Mesothelial cell of epicardium (in vitro differentiated cells): ENCODE data around the gene TASL. TPM values are rescaled to one million over a fixed set of nuclear protein-coding genes. Genes with fewer than 3 reads are reported as not detected.

Source experiments
- DNase-seq, 2 experiments: peaks; one replicate each; pipeline ENCODE4 v3.0.0; 2021; ENCODE audit warnings: low spot score in 2 of 2; ENCODE audit not compliant: unreplicated experiment in 2 of 2
- H3K27ac Mint-ChIP-seq: 2 replicates; pipeline ENCODE4 v1.8.0; 2021; ENCODE audit warnings: mixed read lengths
- H3K27me3 Mint-ChIP-seq: 2 replicates; pipeline ENCODE4 v1.8.0; 2021; ENCODE audit warnings: low read depth, mixed read lengths
- H3K36me3 Mint-ChIP-seq: 2 replicates; pipeline ENCODE4 v1.8.0; 2021; ENCODE audit warnings: mixed read lengths
- H3K4me1 Mint-ChIP-seq: 2 replicates; pipeline ENCODE4 v1.8.0; 2021; ENCODE audit warnings: mixed read lengths
- H3K4me3 Mint-ChIP-seq: 2 replicates; pipeline ENCODE4 v1.8.0; 2021; ENCODE audit warnings: mild to moderate bottlenecking, moderate library complexity, mixed read lengths
- H3K9me3 Mint-ChIP-seq: 2 replicates; pipeline ENCODE4 v1.8.0; 2021; ENCODE audit warnings: mixed read lengths
- total RNA-seq: library from RNA; stranded (reverse); gene quantifications from 3 replicates; pipeline ENCODE4 v1.2.1, GENCODE V29; 2021
- TF ChIP-seq, protein P1 (sequence below): fragments of 200-600 bp; sonication (generic); IDR thresholded peaks from one replicate; pipeline ENCODE4 v1.5.0; 2021; ENCODE audit warnings: antibody characterized with exemption; ENCODE audit not compliant: unreplicated experiment

The TASL gene
- total RNA-seq, 1 donor from 2014 or later: not detected

DNA sequence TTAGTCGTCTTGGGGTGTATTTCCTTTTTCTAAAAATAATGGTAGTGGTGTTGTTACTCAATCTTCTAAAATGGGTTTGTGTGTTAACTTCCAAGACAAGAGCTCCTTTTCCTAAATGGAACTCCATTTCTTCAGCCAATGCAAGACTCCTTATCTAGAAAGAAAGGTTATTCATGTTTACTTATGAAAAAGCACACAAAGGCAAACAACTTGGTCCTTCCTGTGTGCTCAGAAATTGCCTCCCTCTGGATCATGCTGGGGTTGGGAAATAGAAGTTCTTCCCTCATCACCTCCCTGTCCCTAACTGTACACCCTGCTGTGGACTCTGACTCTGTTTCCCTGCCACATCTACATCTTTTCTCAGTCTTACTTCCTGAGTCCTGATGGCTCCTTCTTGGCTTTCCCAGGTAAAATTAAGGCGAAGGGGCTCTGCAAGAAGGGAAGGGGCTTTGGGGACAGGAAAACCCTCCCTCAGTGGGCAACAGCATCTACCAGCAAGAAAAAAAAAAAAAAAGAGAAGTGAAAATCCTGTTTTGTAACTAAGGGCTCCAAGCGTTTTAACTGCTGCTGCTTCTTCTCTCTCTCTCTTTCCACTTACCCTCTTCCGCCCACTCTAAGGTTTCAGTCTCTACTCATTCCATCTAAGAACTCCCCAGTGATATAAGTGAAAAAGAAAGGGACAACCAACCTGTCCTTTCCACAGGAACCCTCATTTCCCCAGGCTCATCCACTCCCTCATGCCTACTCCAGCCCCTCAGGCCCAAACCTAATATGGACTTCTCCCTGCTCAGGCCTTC lies 19.8 kb upstream of the TASL start:
- Mint-ChIP-seq H3K9me3 (no peaks in the 10 kb centered on the region), H3K27me3 (no peaks in the 10 kb centered on the region), H3K36me3 (no peaks in the 10 kb centered on the region), H3K4me1 (no peaks in the 10 kb centered on the region), H3K27ac (no peak overlapping the region), H3K4me3 (no peak overlapping the region)
- DNase-seq: no peak
- TF ChIP-seq, protein P1, sequence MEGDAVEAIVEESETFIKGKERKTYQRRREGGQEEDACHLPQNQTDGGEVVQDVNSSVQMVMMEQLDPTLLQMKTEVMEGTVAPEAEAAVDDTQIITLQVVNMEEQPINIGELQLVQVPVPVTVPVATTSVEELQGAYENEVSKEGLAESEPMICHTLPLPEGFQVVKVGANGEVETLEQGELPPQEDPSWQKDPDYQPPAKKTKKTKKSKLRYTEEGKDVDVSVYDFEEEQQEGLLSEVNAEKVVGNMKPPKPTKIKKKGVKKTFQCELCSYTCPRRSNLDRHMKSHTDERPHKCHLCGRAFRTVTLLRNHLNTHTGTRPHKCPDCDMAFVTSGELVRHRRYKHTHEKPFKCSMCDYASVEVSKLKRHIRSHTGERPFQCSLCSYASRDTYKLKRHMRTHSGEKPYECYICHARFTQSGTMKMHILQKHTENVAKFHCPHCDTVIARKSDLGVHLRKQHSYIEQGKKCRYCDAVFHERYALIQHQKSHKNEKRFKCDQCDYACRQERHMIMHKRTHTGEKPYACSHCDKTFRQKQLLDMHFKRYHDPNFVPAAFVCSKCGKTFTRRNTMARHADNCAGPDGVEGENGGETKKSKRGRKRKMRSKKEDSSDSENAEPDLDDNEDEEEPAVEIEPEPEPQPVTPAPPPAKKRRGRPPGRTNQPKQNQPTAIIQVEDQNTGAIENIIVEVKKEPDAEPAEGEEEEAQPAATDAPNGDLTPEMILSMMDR: no peak

DNA sequence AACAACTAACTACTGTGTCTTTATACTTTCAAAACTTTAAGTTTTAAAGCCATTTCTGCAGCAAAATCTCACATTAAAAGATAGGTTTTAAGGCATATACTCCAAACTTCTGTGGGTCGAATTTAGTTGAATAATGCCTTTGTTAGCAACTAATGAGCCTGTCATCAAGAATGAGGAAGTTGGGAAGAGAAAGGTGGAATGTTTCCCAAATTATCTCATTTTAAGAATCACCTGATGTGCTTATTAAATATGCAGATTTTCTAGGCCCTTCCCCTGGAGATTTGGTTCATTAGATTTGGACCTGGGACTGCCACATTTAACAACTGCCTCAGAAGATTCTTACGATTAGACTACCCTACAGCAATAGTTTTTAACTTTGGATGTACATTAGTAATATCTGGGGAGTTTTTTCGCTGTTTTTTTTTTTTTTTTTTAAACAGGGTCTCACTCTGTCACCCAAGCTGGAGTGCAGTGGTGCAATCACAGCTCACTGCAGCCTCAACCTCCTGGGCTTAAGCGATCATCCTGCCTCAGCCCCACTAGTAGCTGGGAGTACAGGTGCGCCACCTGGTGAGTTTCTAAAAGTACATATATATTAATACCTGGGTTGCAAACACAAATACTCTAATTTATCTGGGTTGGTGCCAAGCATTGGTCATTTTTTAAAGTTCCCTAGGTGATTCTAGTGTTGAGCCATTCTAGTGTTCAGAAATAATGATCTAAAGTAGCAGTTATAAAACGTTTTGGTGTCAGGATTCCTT lies 16.1 kb upstream of the TASL start:
- H3K4me1 Mint-ChIP-seq: no peaks in the 10 kb centered on the region
- H3K27me3 Mint-ChIP-seq: no peaks in the 10 kb centered on the region
- no peak overlapping the region for H3K27ac Mint-ChIP-seq
- H3K36me3 Mint-ChIP-seq: no peaks in the 10 kb centered on the region
- no peak overlapping the region for H3K4me3 Mint-ChIP-seq
- TF ChIP-seq, protein P1: no peak
- H3K9me3 Mint-ChIP-seq: no peaks in the 10 kb centered on the region
- DNase-seq: no peak

DNA sequence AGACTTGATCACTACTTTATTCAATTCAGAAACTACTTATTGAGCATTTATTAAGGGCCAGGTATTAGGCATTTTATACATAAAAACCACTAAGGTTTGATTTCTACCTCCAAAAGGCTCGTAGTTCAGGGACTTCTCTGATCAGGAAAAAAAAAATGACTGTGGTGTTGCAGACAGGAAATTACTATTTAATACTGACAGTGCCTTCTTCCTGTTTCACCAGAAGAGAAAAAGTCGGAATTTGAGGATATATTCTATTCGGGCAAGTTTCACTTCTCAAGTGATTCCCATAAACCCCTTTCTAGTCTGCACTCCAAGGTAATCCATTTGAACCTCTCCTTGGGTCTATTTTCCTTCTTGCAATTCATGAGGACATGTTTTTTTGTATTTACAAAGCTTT lies 15.3 kb upstream of the TASL start:
- Mint-ChIP-seq H3K9me3 (no peaks in the 10 kb centered on the region), H3K36me3 (no peaks in the 10 kb centered on the region), H3K27ac (no peak overlapping the region), H3K4me1 (no peaks in the 10 kb centered on the region), H3K4me3 (no peak overlapping the region), H3K27me3 (no peaks in the 10 kb centered on the region)
- DNase-seq: no peak
- TF ChIP-seq, protein P1: no peak

DNA sequence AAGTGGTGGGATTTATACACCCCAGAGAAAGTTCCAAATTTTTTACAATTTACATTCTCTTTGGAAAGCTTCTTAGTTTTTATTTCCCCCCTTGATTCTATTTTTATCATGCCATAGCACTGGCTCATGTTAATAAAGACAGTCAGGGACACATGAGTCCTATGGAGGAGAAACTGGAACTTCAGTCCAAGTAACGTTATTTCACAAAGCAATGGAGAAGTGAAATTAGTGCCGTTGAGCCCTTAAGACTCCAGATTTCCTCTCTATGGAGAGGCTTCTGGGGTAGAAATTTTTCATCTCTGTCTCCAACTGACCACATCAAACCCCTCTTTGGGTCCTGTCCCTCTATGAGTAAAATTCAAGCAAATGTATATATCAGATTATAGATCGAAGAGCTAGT lies 12.8 kb upstream of the TASL start:
- TF ChIP-seq, protein P1: no peak

DNA sequence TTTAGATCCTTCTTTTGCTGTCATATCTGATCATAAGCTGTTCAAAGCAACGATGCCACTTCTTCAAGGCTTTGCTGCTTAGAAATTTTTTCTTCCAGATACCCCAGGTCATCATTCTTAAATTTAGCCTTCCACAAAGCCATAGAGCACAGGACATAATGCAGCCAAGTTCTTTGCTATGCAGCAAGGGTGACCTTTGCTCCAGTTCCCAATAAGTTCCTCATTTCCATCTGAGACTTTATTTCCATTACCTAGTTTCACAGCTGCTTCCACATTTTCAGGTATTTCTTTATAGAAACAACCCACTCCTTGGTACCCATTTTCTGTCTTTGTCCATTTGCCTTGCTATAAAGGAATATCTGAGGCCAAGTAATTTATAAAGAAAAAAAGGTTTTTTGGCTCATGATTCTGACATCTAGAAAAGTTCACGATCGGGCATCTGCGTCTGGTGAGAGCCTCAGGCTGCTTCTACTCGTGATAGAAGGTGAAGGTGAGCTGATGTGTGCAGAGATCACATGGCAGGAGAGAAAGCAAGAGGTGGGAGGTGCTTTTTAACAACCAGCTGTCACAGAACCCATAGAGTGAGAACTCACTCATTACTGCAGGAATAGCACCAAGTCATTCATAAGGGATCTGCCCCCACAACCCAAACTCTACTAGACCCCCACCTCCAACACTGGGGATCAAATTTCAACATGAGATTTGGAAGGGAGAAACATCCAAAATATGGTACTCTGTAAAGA lies 11.8 kb upstream of the TASL start:
- TF ChIP-seq, protein P1: no peak
- no peak for DNase-seq
- Mint-ChIP-seq H3K4me3 (no peak overlapping the region), H3K36me3 (no peaks in the 10 kb centered on the region), H3K9me3 (no peaks in the 10 kb centered on the region), H3K27ac (no peak overlapping the region), H3K4me1 (no peaks in the 10 kb centered on the region), H3K27me3 (no peaks in the 10 kb centered on the region)

More for the DNA sequence above, 12.8 kb upstream of the TASL start:
- Mint-ChIP-seq H3K4me3 (no peak overlapping the region), H3K27me3 (no peaks in the 10 kb centered on the region), H3K27ac (no peak overlapping the region), H3K36me3 (no peaks in the 10 kb centered on the region), H3K9me3 (no peaks in the 10 kb centered on the region), H3K4me1 (no peaks in the 10 kb centered on the region)
- no peak for DNase-seq
